Measurements from ENCODE around the gene LRP2BP.

- TF ChIP-seq TCF4 (CRISPR knock-in tag; IDR thresholded peaks at IDR 0.05; ENCODE audit: borderline replicate concordance) (no peak), TOX (CRISPR knock-in tag; IDR thresholded peaks at IDR 0.05; ENCODE audit: borderline replicate concordance) (no peak), TSHZ2 (CRISPR knock-in tag; IDR thresholded peaks at IDR 0.05) (no peak), POU6F1 (CRISPR knock-in tag; IDR thresholded peaks at IDR 0.05; ENCODE audit: borderline replicate concordance, low read depth) (no peak), GLIS3 (CRISPR knock-in tag; IDR thresholded peaks at IDR 0.05) (no peak), ZFP30 (CRISPR knock-in tag; IDR thresholded peaks at IDR 0.05) (no peak), CREB5 (CRISPR knock-in tag; IDR thresholded peaks at IDR 0.05; ENCODE audit: low read depth) (no peak), PATZ1 (CRISPR knock-in tag; IDR thresholded peaks at IDR 0.05; ENCODE audit: borderline replicate concordance) (no peak)
Measured at GRCh38 chr4:185429660-185430059, 33.9 kb upstream of the LRP2BP start.
